Gastrocnemius medialis (tissue), 4 donors: Measurements from ENCODE around the gene STAC2.

ENCODE experiments used
- CTCF ChIP-seq, 5 experiments: fragments of 450-650 bp in 3 of 5; fragments of 200-600 bp in 2 of 5; sonication (generic) in 2 of 5; IDR thresholded peaks in 4 of 5; conservative IDR thresholded peaks in 1 of 5; 1 replicate in 4 of 5; 2 replicates in 1 of 5; pipeline ENCODE4 v1.5.1; 2016 to 2019; ENCODE audit warnings: antibody characterized with exemption in 5 of 5, mild to moderate bottlenecking in 3 of 5, moderate library complexity in 3 of 5
- POLR2A ChIP-seq, 2 donors: fragments of 450-650 bp; IDR thresholded peaks; one replicate each; pipeline ENCODE4 v1.6.1; 2017; ENCODE audit warnings: antibody characterized with exemption in 2 of 2, mild to moderate bottlenecking in 2 of 2, moderate library complexity in 2 of 2

DNA sequence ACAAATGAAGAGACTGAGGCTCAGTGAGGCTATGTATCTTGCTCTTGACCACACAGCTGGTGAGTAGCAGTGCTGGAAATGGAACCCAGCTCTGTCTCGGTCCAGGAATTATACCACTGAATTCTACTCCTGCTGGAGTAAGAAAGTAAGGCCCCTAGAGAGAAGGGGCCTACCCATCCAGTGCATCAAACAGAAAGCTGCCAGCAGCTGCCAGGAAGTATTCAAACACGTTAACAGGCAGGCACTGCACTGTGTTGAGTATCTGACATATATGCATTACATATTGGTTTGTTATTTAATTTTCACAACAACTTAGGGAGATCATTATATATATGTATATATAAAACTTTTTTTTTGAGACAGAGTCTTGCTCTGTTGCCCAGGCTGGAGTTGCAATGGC lies 63.8 kb downstream of the STAC2 start:
- TF ChIP-seq CTCF (IDR thresholded peaks at IDR 0.05 in 4 of 5, conservative IDR thresholded peaks at IDR 0.05 in 1 of 5) (no peak), POLR2A (IDR thresholded peaks at IDR 0.05) (no peak)
